Stimulated activated CD8-positive, alpha-beta memory T cell treated with anti-CD3 and anti-CD28 coated beads, Interleukin-12 subunit alpha, Interleukin-12 subunit beta, amount 100 ng/mL, for 24 hours (primary cell): Measurements from ENCODE around the gene RIC1.
"Not testable (repeated sequence)": the region's sequence is repeated elsewhere in the genome, so short reads cannot be mapped to it uniquely, and the experiment has no call there.

Experiments
- DNase-seq: peaks from one replicate; pipeline ENCODE4 v3.0.0-alpha.2; 2020; ENCODE audit errors: extremely low read depth

RIC1 gene

DNA sequence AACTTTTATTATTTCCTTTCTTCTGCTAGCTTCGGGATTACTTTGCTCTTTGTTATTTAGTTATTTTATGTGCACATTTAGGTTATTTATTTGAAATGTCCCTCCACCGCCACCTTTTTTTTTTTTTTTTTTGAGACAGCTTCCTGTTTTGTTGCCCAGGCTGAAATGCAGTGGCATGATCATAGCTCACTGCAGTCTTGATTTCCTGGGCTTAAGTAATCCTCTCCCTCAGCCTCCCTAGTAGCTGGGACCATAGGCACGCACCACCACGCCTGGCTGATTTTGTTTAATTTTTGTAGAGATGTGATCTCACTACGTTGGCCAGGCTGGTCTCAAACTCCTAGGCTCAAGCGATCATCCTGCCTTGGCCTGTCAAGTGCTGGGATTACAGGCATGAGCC is 38.5 kb downstream of the RIC1 start:
- no peak for DNase-seq

GRCh38 chr9:5670079-5670478 is 41.2 kb downstream of the RIC1 start:
- DNase-seq = no peak

- no peak for DNase-seq
Measured at GRCh38 chr9:5671711-5672353, 42.9 kb downstream of the RIC1 start.

GRCh38 chr9:5675046-5675445 is 46.1 kb downstream of the RIC1 start:
- DNase-seq = not testable (repeated sequence)

GRCh38 chr9:5683591-5683990 is 54.7 kb downstream of the RIC1 start:
- not testable (repeated sequence) for DNase-seq

- DNase-seq = no peak
Measured at GRCh38 chr9:5684101-5684500, 55.2 kb downstream of the RIC1 start.

GRCh38 chr9:5688109-5688508 is 59.2 kb downstream of the RIC1 start:
- DNase-seq = no peak

DNA sequence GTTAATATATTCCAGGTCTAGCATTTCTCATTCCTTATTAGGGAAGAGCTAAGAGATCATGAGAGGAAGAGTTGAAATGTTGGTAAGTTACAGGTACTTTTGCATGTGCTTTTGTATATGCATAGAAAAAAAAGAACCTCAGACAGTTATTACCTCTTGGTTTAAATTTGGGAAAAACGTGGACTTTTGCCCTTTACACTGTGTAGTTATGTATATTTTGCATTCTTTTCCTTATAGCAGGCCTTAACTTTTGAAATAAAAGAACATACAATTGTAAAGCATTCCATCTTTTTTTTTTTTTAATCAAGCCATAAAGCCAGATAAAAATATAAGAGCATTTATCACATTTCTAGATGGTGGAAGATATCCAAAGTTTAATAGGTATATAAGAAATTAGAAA is 61.4 kb downstream of the RIC1 start:
- no peak for DNase-seq

DNA sequence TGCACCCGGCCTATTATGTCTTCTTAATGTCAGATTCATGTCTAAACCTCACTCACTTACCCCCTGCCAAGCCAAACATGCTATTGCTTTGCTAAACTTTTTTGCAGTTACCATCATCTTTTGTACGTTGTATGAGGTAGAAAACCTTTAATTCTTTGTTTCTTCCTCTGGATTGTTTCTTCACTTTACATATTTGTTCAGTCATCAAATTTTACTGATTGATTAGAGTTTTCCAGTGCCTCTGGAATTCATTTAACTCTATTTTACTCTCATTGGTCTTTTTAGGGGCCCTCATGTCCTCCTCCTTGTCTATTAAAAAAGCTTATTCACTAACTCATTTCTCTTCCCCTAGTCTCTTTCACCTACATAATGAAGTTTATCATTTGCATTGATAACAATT is 67.0 kb downstream of the RIC1 start:
- no peak for DNase-seq

GRCh38 chr9:5696884-5697283 is 68.0 kb downstream of the RIC1 start:
- DNase-seq = no peak

DNA sequence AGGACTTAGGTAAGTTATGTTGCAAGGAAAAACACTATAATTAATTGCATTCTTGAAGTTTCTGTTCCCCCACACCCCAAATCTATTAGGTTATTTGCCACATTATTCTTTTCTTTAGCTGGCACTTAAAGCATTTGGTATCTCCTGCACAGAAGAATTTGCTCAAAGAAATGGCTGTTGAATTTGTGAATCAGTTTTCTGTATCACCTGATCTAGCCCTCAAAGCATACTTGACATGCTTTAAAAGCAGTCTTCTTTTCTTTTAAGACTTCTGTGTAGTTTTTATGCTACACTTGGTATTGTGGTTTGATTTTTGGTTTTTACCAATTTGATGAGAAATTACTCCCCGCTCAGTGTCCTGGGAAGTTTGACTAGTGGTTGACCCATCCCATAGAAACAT is 69.1 kb downstream of the RIC1 start:
- DNase-seq = no peak

GRCh38 chr9:5698810-5699556 is 70.1 kb downstream of the RIC1 start:
- DNase-seq = no peak

DNA sequence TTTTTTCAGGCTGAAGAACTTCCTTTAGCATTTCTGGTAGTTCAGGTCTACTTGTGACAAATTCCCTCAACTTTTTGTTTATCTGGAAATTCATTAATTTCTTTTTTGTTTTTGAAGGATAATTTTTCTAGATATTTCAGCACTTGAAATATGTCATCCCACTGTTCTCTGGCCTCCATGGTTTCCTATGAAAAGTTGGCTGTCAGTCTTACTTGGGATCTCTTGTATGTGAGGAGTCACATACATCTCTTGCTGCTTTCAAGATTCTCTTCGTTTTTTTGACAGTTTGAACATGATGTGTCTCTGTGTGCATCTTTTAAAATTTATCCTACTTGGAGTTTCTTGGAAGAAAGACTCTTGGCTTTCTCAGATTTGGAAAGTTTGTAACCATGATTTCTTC is 79.5 kb downstream of the RIC1 start:
- DNase-seq = no peak

- no peak for DNase-seq
Measured at GRCh38 chr9:5712651-5713390, 83.9 kb downstream of the RIC1 start.

DNA sequence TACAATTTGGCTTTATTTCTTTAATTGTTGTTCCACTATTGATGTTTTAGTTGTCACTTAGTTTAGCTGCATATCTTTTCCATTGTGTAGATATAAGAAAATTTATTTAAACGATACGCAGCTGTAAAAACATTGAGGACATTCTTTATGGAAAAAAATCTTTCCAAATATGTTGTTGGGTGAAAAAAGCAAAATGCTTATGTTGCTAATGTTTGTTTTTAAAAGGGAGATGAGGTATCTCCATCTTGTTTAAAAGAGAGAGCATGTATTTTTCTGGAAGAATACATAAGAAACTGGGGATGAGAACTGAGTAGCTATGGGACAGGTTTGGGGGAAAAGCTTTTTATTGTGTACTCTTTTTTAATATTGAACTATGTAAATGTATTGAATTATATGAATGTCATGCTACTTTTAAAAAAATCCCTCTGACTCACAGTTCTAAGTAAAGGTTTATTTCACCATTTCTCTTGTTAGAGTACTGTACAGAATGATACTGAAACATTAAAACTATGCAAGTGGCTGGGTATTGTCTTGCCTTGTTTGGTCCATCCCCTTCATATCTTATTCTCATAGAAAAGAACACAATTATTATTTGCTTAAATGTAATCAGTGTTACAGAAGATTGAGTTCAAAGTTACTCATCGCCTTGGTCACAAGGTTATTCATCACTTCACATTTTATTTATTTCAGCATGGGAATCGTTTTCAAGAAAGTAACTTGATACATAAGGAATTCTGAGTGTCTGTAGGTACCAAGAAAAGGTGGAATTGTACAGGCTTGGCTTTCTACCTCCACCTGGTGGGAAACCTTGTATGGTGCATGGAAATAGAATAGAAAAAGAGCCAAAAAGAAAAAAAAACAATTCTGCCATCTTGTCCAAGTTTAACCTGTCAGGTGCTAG is 85.8 kb downstream of the RIC1 start:
- no peak for DNase-seq

- DNase-seq = no peak
Measured at GRCh38 chr9:5715548-5716127, 86.7 kb downstream of the RIC1 start.

- DNase-seq = not testable (repeated sequence)
Measured at GRCh38 chr9:5717434-5717833, 88.5 kb downstream of the RIC1 start.

GRCh38 chr9:5718296-5719032 is 89.6 kb downstream of the RIC1 start:
- no peak for DNase-seq

DNA sequence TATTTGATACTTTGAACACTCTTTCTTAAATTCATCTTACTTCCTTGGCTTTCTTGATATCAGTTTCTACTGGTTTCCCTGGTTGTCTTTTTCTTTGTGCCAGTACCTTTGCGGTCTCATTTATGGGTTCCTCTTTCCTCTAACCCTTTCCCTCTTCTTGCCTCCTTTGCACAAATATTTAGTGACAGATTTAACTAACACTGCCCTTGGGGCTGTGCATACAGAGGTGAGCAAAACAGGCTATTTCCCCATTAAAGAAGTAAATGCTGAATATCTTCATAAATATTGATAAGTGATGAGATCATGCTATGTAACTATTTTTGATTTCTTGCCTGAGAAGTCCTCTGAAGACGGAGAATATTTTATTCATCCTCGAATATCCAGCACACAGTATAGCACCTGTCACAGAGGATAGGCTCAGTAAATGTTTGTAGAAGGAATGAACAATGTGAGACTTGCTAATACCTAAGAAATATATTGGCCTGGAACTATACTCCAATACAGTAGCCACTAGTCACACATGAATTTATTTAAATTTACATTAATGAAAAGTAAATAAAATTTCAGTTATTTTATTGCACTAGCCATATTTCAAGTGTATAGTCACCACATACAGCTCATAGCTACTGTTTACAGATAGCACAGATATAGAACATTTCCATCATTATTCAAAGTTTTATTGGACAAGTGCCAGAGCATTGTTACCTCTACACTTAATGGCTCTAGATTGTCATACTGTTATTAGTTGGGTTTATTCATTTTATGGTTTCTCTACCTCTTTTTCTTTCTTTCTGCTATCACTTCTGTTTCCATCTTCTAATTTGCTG is 90.4 kb downstream of the RIC1 start:
- DNase-seq = no peak

DNA sequence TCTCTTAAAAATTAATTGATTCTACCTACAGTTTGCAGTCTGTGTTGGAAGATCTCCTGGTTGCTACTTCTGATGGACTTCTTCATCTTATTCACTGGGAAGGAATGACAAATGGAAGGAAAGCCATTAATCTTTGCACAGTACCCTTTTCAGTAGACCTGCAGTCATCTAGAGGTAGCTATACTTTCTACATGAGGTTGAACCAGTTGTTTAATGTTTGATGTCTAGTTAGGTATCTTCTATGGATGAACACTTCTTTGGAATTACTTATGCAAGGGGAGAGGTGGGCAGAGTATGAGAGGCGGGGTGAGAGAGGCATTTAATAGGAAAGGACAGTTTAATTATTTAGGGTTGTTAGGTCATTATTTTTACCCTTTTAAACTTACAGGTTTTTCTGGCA is 91.2 kb downstream of the RIC1 start:
- no peak for DNase-seq
